GM12801 (cell line): ENCODE measurements around the gene PEX5.

Experiments used
- TF ChIP-seq, protein P1 (sequence below): IDR thresholded peaks from one replicate; pipeline ENCODE4 v1.5.1; 2011; ENCODE audit warnings: control low read depth; ENCODE audit not compliant: insufficient read length; ENCODE audit errors: extremely low read depth

Gene PEX5

DNA sequence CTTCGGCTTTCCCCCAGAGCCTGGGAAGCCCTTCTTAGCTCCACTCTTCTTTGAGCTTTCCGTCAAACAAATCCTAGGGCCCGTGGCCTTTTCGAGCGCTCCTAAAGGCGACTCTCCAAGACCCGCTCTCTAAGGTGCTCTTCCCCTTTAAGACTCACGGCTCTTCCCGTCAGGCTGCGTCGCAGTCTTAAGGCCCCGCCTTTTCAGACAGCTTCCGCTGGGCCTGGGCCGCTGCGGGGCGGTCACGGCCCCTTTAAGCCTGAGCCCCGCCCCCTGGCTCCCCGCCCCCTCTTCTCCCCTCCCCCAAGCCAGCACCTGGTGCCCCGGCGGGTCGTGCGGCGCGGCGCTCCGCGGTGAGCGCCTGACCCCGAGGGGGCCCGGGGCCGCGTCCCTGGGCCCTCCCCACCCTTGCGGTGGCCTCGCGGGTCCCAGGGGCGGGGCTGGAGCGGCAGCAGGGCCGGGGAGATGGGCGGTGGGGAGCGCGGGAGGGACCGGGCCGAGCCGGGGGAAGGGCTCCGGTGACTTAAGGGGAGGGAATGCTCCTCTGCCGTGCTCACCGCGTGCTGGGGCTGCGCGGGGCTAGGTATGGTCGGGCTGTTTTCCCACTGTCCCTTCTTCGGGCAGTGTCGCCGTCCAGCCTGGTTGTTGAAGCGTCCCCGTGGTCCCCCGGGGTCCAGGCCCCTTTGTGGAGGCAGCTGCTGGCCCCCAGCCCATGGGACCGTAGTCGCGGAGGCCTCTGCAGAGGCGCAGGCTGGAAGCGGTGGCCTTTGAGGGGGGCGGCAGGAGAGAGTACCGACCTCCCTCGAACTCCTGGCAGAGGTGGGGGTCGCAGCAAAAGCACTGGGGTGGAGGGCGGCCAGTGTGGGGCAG is at the start of gene PEX5:
PEX5 (plus strand) TSS at position 289 of the 870 bp plus-strand sequence. CDS start 692 bp downstream, outside the sequence.
- TF ChIP-seq, protein P1, sequence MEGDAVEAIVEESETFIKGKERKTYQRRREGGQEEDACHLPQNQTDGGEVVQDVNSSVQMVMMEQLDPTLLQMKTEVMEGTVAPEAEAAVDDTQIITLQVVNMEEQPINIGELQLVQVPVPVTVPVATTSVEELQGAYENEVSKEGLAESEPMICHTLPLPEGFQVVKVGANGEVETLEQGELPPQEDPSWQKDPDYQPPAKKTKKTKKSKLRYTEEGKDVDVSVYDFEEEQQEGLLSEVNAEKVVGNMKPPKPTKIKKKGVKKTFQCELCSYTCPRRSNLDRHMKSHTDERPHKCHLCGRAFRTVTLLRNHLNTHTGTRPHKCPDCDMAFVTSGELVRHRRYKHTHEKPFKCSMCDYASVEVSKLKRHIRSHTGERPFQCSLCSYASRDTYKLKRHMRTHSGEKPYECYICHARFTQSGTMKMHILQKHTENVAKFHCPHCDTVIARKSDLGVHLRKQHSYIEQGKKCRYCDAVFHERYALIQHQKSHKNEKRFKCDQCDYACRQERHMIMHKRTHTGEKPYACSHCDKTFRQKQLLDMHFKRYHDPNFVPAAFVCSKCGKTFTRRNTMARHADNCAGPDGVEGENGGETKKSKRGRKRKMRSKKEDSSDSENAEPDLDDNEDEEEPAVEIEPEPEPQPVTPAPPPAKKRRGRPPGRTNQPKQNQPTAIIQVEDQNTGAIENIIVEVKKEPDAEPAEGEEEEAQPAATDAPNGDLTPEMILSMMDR = no peak

GRCh38 chr12:7141351-7142005 is 48.0 kb upstream of the PEX5 start:
- TF ChIP-seq, protein P1 = no peak

- TF ChIP-seq, protein P1 = no peak
Observed at GRCh38 chr12:7142056-7142644, 47.3 kb upstream of the PEX5 start.

DNA sequence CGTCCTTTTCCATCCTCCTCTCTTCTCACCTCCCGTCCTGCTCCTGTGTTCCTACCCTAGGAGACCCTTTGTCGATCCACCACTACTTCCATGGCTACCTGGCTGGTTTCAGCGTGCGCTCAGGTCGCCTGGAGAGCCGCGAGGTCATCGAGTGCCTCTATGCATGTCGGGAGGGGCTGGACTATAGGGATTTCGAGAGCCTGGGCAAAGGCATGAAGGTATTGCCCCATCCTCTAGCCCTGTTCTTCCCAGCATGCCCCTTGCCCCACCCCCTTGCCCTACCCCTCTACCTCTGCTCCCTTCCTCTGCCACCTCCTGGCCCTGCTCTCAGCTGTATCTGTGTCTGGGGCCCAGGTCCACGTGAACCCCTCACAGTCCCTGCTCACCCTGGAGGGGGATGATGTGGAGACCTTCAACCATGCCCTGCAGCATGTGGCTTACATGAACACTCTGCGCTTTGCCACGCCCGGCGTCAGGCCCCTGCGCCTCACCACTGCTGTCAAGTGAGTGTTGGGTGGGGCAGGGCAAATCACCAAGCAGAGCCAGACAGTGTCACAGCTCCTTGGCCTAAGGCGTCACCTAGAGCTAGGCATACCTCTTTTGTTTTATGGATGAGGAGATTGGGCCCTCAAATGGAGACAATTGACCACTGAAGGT is 46.5 kb upstream of the PEX5 start:
- TF ChIP-seq, protein P1 = no peak

DNA sequence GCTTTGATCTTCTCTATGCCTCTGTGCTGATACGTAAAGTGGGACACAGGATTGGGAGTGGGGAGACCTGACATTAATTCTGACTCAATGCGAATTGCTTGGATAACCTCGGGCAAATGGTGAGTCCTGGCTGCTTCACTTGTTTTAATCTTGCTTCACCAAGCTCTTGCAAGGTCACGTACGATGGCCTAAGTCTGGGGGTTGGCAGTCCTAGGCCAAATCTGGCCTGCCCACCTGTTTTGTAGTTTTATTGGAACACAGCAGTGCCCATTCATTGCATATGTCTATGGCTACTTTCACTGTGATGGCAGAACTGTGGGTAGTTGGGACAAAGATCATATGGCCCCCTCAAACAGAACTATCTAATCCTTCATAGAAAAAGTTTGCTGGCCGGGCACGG is 45.9 kb upstream of the PEX5 start:
- TF ChIP-seq, protein P1 = no peak

DNA sequence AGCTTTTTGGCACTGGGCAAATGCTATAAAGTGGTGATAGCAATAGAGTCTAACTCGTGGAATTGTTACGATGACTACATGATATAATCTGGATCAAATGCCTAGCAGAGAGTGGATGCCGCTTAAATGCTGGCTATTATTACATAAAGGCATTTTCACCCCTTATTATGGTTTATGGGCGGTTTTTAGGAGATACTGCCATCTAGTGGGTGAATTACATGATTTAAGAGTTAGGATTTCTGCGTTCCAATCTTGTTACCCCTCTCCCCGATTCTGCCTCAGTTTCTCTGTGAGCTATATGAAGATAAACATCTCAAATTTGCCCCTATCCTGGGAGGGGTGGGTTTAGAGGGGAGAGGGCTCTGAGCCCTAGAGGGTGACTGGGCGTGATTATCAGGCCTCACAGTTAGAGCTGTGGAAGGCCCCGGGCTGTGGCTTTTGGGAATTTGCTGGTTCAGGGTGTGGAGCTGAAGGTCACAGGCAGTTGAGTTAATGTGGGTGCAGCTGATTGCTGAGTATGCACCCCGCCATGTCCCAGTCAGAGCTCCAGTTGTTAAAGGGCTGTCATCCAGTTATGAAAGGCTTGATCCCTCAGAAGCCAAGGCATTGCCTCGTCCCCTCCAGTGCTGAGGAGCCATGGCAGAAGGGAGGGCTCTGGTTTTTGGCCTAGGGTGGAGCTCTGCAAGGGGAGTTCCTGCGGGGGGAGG is 44.9 kb upstream of the PEX5 start:
- TF ChIP-seq, protein P1 = no peak
